ENCODE results near the gene MAPKAP1. TPM values are rescaled to one million over a fixed set of nuclear protein-coding genes. Genes with fewer than 3 reads are reported as not detected.
A peak's percentile ranks its signal among the peaks of the same experiment; 100 is the strongest.

The MAPKAP1 gene
- total and polyA plus RNA-seq, 8 donors, result 32.7 to 212 (median 78.2) TPM

- H3K27ac ChIP-seq, result peak overlapping the region in 2 of 5 donors; percentile 23 to 30
- 46 to 72% (median 54%) methylated on average over 4 of the region's 4 CpGs for WGBS, 5 donors
- no peak overlapping the region for H3K4me3 ChIP-seq
- H3K36me3 ChIP-seq, result no peaks in the 10 kb centered on the region
- TF ChIP-seq CTCF (IDR thresholded peaks at IDR 0.05) (no peak), POLR2A (IDR thresholded peaks at IDR 0.05) (no peak), EP300 (IDR thresholded peaks at IDR 0.05) (no peak), POLR2AphosphoS5 (IDR thresholded peaks at IDR 0.05) (no peak)
- H3K4me1 ChIP-seq, result peaks cover 30 to 91% (median 55%) of the 10 kb centered on the region in 4 donors
- H3K9me3 ChIP-seq, result no peaks in the 10 kb centered on the region
- H3K27me3 ChIP-seq, result no peaks in the 10 kb centered on the region
- intact Hi-C loops (cut with DNase I; ENCODE audit: low total_unique reads), result no loop called here
- DNase-seq, result no peak
Observed at GRCh38 chr9:125534971-125535701, 171.9 kb downstream of the MAPKAP1 start.

GRCh38 chr9:125532812-125533594, 174.0 kb downstream of the MAPKAP1 start:
- Histone ChIP-seq H3K4me1 (peaks cover 25 to 88% (median 58%) of the 10 kb centered on the region in 4 donors), H3K27ac (no peak overlapping the region), H3K36me3 (no peaks in the 10 kb centered on the region), H3K9me3 (no peaks in the 10 kb centered on the region), H3K4me3 (no peak overlapping the region), H3K27me3 (no peaks in the 10 kb centered on the region)
- no peak for TF ChIP-seq EP300 (IDR thresholded peaks at IDR 0.05)
- no peak for TF ChIP-seq POLR2A (IDR thresholded peaks at IDR 0.05)
- no peak for TF ChIP-seq POLR2AphosphoS5 (IDR thresholded peaks at IDR 0.05)
- no peak for TF ChIP-seq CTCF (IDR thresholded peaks at IDR 0.05)
- WGBS, 5 donors, result 65 to 79% (median 73%) methylated on average over 10 of the region's 10 CpGs
- DNase-seq, result no peak
- intact Hi-C loops (cut with DNase I; ENCODE audit: low total_unique reads), result no loop called here

GRCh38 chr9:125532412-125532811, 174.6 kb downstream of the MAPKAP1 start:
- Histone ChIP-seq H3K4me1 (peaks cover 20 to 83% (median 56%) of the 10 kb centered on the region in 4 donors), H3K36me3 (no peaks in the 10 kb centered on the region), H3K4me3 (no peak overlapping the region), H3K27me3 (no peaks in the 10 kb centered on the region), H3K27ac (no peak overlapping the region), H3K9me3 (no peaks in the 10 kb centered on the region)
- intact Hi-C loops (cut with DNase I; ENCODE audit: low total_unique reads), result no loop called here
- DNase-seq, result no peak
- TF ChIP-seq POLR2AphosphoS5 (IDR thresholded peaks at IDR 0.05), result peak in 1 of 3 donors; percentile 19
- TF ChIP-seq POLR2A (IDR thresholded peaks at IDR 0.05), result no peak
- no peak for TF ChIP-seq CTCF (IDR thresholded peaks at IDR 0.05)
- WGBS, 5 donors, result 63 to 77% (median 72%) methylated on average over 3 of the region's 3 CpGs

- H3K36me3 ChIP-seq, result no peaks in the 10 kb centered on the region
- intact Hi-C loops (cut with DNase I; ENCODE audit: low total_unique reads), result no loop called here
Observed at GRCh38 chr9:125529589-125530515, 177.2 kb downstream of the MAPKAP1 start.

More at GRCh38 chr9:125529589-125530515, 177.2 kb downstream of the MAPKAP1 start:
- Histone ChIP-seq H3K4me1 (peaks cover 8 to 72% (median 41%) of the 10 kb centered on the region in 4 donors), H3K27ac (peak overlapping the region in 3 of 5 donors; percentile 12 to 35 (median 31)), H3K9me3 (no peaks in the 10 kb centered on the region), H3K4me3 (no peak overlapping the region), H3K27me3 (no peaks in the 10 kb centered on the region)
- TF ChIP-seq CTCF (IDR thresholded peaks at IDR 0.05), result no peak
- no peak for TF ChIP-seq POLR2AphosphoS5 (IDR thresholded peaks at IDR 0.05)
- no peak for TF ChIP-seq EP300 (IDR thresholded peaks at IDR 0.05)
- no peak for TF ChIP-seq POLR2A (IDR thresholded peaks at IDR 0.05)
- WGBS, 5 donors, result 78 to 88% (median 86%) methylated on average over 5 of the region's 5 CpGs
- DNase-seq, result no peak

All from stomach (tissue), 9 donors.